ENCODE measurements around the gene ZNF544.

- TF ChIP-seq POLR2A (IDR thresholded peaks at IDR 0.05) (no peak), CTCF (IDR thresholded peaks at IDR 0.05 in 4 of 5, conservative IDR thresholded peaks at IDR 0.05 in 1 of 5) (peak in 1 of 5 experiments; percentile 19)
Observed at GRCh38 chr19:58218899-58219298, 9.8 kb upstream of the ZNF544 start.

Data from gastrocnemius medialis (tissue), 4 donors.